ENCODE data around the gene EVX2.

- TF ChIP-seq CTCF (IDR thresholded peaks at IDR 0.05) (no peak), EP300 (IDR thresholded peaks at IDR 0.05) (no peak), POLR2AphosphoS5 (IDR thresholded peaks at IDR 0.05) (no peak)
Measured at GRCh38 chr2:176072951-176073904, 10.5 kb downstream of the EVX2 start.
